ENCODE data around the gene FAM193A. TPM values are rescaled to one million over a fixed set of nuclear protein-coding genes. Genes with fewer than 3 reads are reported as not detected.

Gene FAM193A
- total and polyA plus RNA-seq, 2 experiments from 2014 or later = 12.0 to 22.9 TPM

- TF ChIP-seq ZNF462 (CRISPR knock-in tag; IDR thresholded peaks at IDR 0.05) (no peak), EZH2phosphoT487 (IDR thresholded peaks at IDR 0.05; ENCODE audit: unreplicated experiment) (no peak), CTCF (conservative IDR thresholded peaks at IDR 0.05; ENCODE audit: low read depth in 2 of 2) (no peak), CREB1 (CRISPR knock-in tag; IDR thresholded peaks at IDR 0.05; ENCODE audit: low read depth) (no peak), ETS1 (IDR thresholded peaks at IDR 0.05) (no peak), EZH2 (IDR thresholded peaks at IDR 0.05; ENCODE audit: low read depth, unreplicated experiment) (no peak), ZNF331 (CRISPR knock-in tag; IDR thresholded peaks at IDR 0.05; ENCODE audit: low read depth) (no peak), JUNB (IDR thresholded peaks at IDR 0.05; ENCODE audit: unreplicated experiment) (no peak), STAT1 (IDR thresholded peaks at IDR 0.05; ENCODE audit: unreplicated experiment) (no peak), NANOG (IDR thresholded peaks at IDR 0.05; ENCODE audit: borderline replicate concordance) (no peak), ZNF114 (CRISPR knock-in tag; IDR thresholded peaks at IDR 0.05) (no peak), POLR2AphosphoS5 (IDR thresholded peaks at IDR 0.05; ENCODE audit: low read depth) (no peak), REST (IDR thresholded peaks at IDR 0.05; ENCODE audit: unreplicated experiment) (no peak)
- Mint-ChIP-seq H3K4me3 (no peak overlapping the region), H3K27me3 (ENCODE audit: insufficient read depth, low read depth, poor library complexity) (peaks cover 6% of the 10 kb centered on the region), H3K9me3 (no peaks in the 10 kb centered on the region; the same call in 2 of the 3 replicates), H3K27ac (no peak overlapping the region), H3K36me3 (ENCODE audit: low read depth) (peaks cover 36% of the 10 kb centered on the region), H3K4me1 (peaks cover 18% of the 10 kb centered on the region)
- Histone ChIP-seq H3K4me2 (no peak overlapping the region), H3K4me3 (no peak overlapping the region), H4K20me1 (replicated peaks; ENCODE audit: insufficient read depth) (peaks cover 23% of the 10 kb centered on the region), H3K36me3 (ENCODE audit: insufficient read depth) (0 out of 2 replicates have a peak, but pooled peaks cover 3% of the 10 kb centered on the region), H3K79me2 (replicated peaks; ENCODE audit: insufficient read depth) (peaks cover 57% of the 10 kb centered on the region), H3K27ac (ENCODE audit: low read depth) (no peak overlapping the region; the same call in 1 of the 2 replicates), H3K27me3 (ENCODE audit: insufficient read depth) (no peaks in the 10 kb centered on the region), H3K9me2 (ENCODE audit: insufficient read depth) (no peaks in the 10 kb centered on the region), H3K4me1 (ENCODE audit: insufficient read depth) (peaks cover 7% of the 10 kb centered on the region; the same call in 1 of the 2 replicates), H2AFZ (no peak overlapping the region), H3F3A (replicated peaks; ENCODE audit: low read depth) (peaks cover 4% of the 10 kb centered on the region; the same call in 1 of the 2 replicates)
- DNase-seq (ENCODE audit: low spot score) (no peak), ATAC-seq (no peak)
These were observed 89.8 kb downstream of the FAM193A start for GRCh38 chr4:2626231-2626630.
